Mononuclear cell (primary cell): ENCODE results near the gene C1QL1. TPM values are rescaled to one million over a fixed set of nuclear protein-coding genes. Genes with fewer than 3 reads are reported as not detected.

Experiments
- H3K27me3 ChIP-seq: 2 replicates; pipeline ENCODE4 v1.6.0; 2011; ENCODE audit warnings: low read length, control low read depth; ENCODE audit not compliant: insufficient read depth
- H3K4me1 ChIP-seq: 2 replicates; pipeline ENCODE4 v1.5.1; 2011; ENCODE audit warnings: mild to moderate bottlenecking, low read length, control low read depth; ENCODE audit not compliant: insufficient read depth
- H3K4me3 ChIP-seq: 2 replicates; pipeline ENCODE4 v1.5.1; 2011; ENCODE audit warnings: mild to moderate bottlenecking, low read length, moderate library complexity
- H3K9me3 ChIP-seq: 2 replicates; pipeline ENCODE4 v1.5.1; 2011; ENCODE audit warnings: low read depth, mild to moderate bottlenecking, control low read depth, low read length
- total RNA-seq: library from RNA; depleted of rRNA; stranded (reverse); fragments of >200 nt; gene quantifications from one replicate; pipeline ENCODE4 v1.2.3, GENCODE V29; 2012

The C1QL1 gene
- total RNA-seq, 1 donor = not detected

- Histone ChIP-seq H3K9me3 (no peaks in the 10 kb centered on the region), H3K27me3 (no peaks in the 10 kb centered on the region), H3K4me1 (no peaks in the 10 kb centered on the region), H3K4me3 (no peak overlapping the region)
Measured at GRCh38 chr17:44932787-44933097, 35.4 kb downstream of the C1QL1 start.

GRCh38 chr17:44932096-44932786 lies 35.9 kb downstream of the C1QL1 start:
- Histone ChIP-seq H3K27me3 (no peaks in the 10 kb centered on the region), H3K4me1 (no peaks in the 10 kb centered on the region), H3K4me3 (no peak overlapping the region), H3K9me3 (no peaks in the 10 kb centered on the region)

GRCh38 chr17:44931376-44931775 lies 36.7 kb downstream of the C1QL1 start:
- Histone ChIP-seq H3K4me1 (no peaks in the 10 kb centered on the region), H3K4me3 (no peak overlapping the region), H3K9me3 (no peaks in the 10 kb centered on the region), H3K27me3 (no peaks in the 10 kb centered on the region)

- Histone ChIP-seq H3K4me1 (no peaks in the 10 kb centered on the region), H3K9me3 (no peaks in the 10 kb centered on the region), H3K4me3 (no peak overlapping the region), H3K27me3 (no peaks in the 10 kb centered on the region)
Measured at GRCh38 chr17:44930667-44931066, 37.4 kb downstream of the C1QL1 start.

- Histone ChIP-seq H3K27me3 (no peaks in the 10 kb centered on the region), H3K4me3 (no peak overlapping the region), H3K9me3 (no peaks in the 10 kb centered on the region), H3K4me1 (no peaks in the 10 kb centered on the region)
Measured at GRCh38 chr17:44928950-44929720, 39.0 kb downstream of the C1QL1 start.

GRCh38 chr17:44928136-44928535 lies 40.0 kb downstream of the C1QL1 start:
- H3K27me3 ChIP-seq = no peaks in the 10 kb centered on the region
- H3K4me1 ChIP-seq = no peaks in the 10 kb centered on the region
- no peak overlapping the region for H3K4me3 ChIP-seq
- no peaks in the 10 kb centered on the region for H3K9me3 ChIP-seq

GRCh38 chr17:44927696-44928095 lies 40.4 kb downstream of the C1QL1 start:
- H3K9me3 ChIP-seq = no peaks in the 10 kb centered on the region
- H3K4me1 ChIP-seq = no peaks in the 10 kb centered on the region
- H3K27me3 ChIP-seq = no peaks in the 10 kb centered on the region
- H3K4me3 ChIP-seq = no peak overlapping the region

- H3K9me3 ChIP-seq = no peaks in the 10 kb centered on the region
- H3K27me3 ChIP-seq = no peaks in the 10 kb centered on the region
- no peak overlapping the region for H3K4me3 ChIP-seq
- H3K4me1 ChIP-seq = no peaks in the 10 kb centered on the region
Measured at GRCh38 chr17:44926821-44927525, 41.1 kb downstream of the C1QL1 start.

GRCh38 chr17:44925731-44926697 lies 42.1 kb downstream of the C1QL1 start:
- Histone ChIP-seq H3K27me3 (no peaks in the 10 kb centered on the region), H3K9me3 (no peaks in the 10 kb centered on the region), H3K4me1 (no peaks in the 10 kb centered on the region), H3K4me3 (no peak overlapping the region)

- Histone ChIP-seq H3K9me3 (no peaks in the 10 kb centered on the region), H3K27me3 (peaks cover 3% of the 10 kb centered on the region), H3K4me3 (no peak overlapping the region), H3K4me1 (no peaks in the 10 kb centered on the region)
Measured at GRCh38 chr17:44924107-44924544, 44.0 kb downstream of the C1QL1 start.

GRCh38 chr17:44922746-44923470 lies 45.2 kb downstream of the C1QL1 start:
- Histone ChIP-seq H3K27me3 (peaks cover 3% of the 10 kb centered on the region), H3K9me3 (no peaks in the 10 kb centered on the region), H3K4me3 (no peak overlapping the region), H3K4me1 (no peaks in the 10 kb centered on the region)

GRCh38 chr17:44922136-44922535 lies 46.0 kb downstream of the C1QL1 start:
- H3K4me1 ChIP-seq = no peaks in the 10 kb centered on the region
- no peaks in the 10 kb centered on the region for H3K9me3 ChIP-seq
- H3K27me3 ChIP-seq = peaks cover 3% of the 10 kb centered on the region
- H3K4me3 ChIP-seq = no peak overlapping the region

GRCh38 chr17:44921122-44921882 lies 46.8 kb downstream of the C1QL1 start:
- no peak overlapping the region for H3K4me3 ChIP-seq
- peaks cover 3% of the 10 kb centered on the region for H3K27me3 ChIP-seq
- H3K4me1 ChIP-seq = peaks cover 1% of the 10 kb centered on the region
- H3K9me3 ChIP-seq = no peaks in the 10 kb centered on the region
